Bronchial epithelial cell (primary cell): ENCODE results near the gene RXRB. TPM values are rescaled to one million over a fixed set of nuclear protein-coding genes. Genes with fewer than 3 reads are reported as not detected.

Experiments
- DNase-seq: peaks from one replicate; pipeline ENCODE4 v3.0.0-alpha.2; 2010; ENCODE audit warnings: low read depth
- FAIRE-seq: peaks from 2 replicates; lab custom pipeline; 2011; peaks lifted over from hg19 to GRCh38; lab: Jason Lieb, UNC
- H3K27me3 ChIP-seq: 2 replicates; pipeline ENCODE4 v1.5.1; 2011; ENCODE audit warnings: low read length; ENCODE audit not compliant: control insufficient read depth, insufficient read depth
- H3K36me3 ChIP-seq: 2 replicates; pipeline ENCODE4 v1.5.1; 2011; ENCODE audit warnings: low read length; ENCODE audit not compliant: control insufficient read depth, insufficient read depth
- H3K4me3 ChIP-seq: 2 replicates; pipeline ENCODE4 v1.5.1; 2011; ENCODE audit warnings: mild to moderate bottlenecking, low read depth, low read length, control low read depth
- total RNA-seq: library from RNA; depleted of rRNA; stranded (reverse); fragments of >200 nt; gene quantifications from 2 replicates; pipeline ENCODE4 v1.2.1, GENCODE V29; 2014
- TF ChIP-seq, protein P1 (sequence below): IDR thresholded peaks from 2 replicates; pipeline ENCODE4 v1.5.1; 2011; ENCODE audit warnings: mild to moderate bottlenecking, moderate library complexity, low read length, control low read depth, inconsistent platforms; ENCODE audit not compliant: insufficient read depth, severe bottlenecking

Gene RXRB
- total RNA-seq, 1 donor from 2014 or later = 15.3 TPM

DNA sequence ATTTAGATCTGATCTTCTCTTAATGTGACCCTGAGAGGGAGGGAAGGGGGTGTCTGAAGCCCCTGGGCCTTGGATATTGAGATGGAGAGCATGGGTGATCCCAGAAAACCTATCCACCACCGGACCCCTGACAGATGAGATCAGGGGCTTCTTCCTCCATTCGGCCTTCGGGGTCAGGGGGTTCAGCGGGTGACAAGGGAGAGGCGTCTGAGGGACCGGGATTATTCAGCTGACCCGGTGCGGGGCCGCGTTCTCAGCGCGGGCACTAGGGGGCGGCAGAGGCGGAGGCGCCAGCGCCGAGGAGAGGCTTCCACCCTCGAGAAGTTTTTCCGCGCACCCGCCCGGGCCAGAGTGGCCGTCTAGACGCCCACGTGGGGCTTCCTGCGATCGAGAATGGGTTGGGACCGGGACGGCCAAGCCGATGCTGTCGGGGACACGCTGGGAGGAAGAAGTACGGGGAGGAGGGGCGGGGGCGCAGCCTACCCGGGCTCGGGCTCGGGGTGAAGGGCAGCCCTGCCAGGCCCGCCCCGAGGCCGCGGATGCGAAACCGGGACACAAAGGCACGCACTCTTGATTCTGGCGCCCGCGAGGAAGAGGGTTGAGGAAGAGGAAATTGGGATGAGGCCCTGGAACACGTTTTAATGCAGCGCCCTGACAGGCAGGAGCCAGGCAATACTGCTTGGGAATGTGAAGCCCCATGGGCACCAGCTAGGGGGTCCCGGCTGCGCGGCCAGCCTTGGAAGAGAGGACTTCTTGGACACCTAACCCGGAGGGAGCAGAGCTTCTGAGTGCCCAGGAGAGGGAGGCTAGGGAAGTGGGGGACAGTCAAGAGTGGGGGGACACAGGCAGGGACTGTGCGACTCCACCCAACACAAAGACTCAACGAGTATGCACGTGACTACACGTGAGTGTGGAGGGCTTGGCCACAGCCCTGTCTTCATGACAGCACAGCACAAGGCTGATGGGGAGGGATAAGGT, 38.8 kb downstream of the RXRB start:
- no peaks in the 10 kb centered on the region for H3K36me3 ChIP-seq
- TF ChIP-seq, protein P1, sequence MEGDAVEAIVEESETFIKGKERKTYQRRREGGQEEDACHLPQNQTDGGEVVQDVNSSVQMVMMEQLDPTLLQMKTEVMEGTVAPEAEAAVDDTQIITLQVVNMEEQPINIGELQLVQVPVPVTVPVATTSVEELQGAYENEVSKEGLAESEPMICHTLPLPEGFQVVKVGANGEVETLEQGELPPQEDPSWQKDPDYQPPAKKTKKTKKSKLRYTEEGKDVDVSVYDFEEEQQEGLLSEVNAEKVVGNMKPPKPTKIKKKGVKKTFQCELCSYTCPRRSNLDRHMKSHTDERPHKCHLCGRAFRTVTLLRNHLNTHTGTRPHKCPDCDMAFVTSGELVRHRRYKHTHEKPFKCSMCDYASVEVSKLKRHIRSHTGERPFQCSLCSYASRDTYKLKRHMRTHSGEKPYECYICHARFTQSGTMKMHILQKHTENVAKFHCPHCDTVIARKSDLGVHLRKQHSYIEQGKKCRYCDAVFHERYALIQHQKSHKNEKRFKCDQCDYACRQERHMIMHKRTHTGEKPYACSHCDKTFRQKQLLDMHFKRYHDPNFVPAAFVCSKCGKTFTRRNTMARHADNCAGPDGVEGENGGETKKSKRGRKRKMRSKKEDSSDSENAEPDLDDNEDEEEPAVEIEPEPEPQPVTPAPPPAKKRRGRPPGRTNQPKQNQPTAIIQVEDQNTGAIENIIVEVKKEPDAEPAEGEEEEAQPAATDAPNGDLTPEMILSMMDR = peak; percentile 98
- peaks cover 4% of the 10 kb centered on the region for H3K27me3 ChIP-seq
- DNase-seq (peak; percentile 23), FAIRE-seq (peak; percentile 23)
- H3K4me3 ChIP-seq = peak overlapping the region; percentile 41

DNA sequence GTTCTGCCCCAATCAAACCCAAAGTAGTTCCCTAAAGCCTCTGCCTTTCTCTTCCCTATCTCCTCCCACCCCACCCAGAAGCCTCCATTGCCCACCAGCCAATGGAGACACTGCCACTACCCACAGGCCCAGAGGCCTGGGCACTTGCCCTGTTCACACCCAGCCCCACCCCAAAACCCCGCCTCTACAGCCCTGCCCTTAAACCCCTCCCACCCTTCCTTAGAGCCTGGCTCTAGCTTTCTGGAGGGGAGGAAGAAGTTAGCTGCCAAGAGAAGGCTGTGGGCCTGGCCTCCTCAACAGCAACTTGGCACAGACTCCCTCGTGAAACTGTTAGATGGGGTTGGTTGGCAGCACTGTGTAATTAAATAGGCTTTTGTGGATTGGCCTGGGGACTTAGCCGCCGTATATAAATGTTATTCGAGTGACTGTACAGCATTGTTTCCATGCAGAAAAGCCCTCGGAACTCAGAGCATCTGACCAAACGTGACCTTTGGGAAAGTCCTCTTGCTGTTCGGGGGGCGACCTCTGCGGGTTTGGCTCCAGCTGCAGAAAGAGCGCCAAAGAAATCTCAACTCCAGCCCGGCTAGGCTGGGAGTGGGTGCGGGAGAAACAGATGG, 39.6 kb downstream of the RXRB start:
- H3K4me3 ChIP-seq = no peak overlapping the region
- TF ChIP-seq, protein P1 = no peak
- DNase-seq (peak; percentile 27), FAIRE-seq (peak; percentile 77)
- peaks cover 4% of the 10 kb centered on the region for H3K27me3 ChIP-seq
- H3K36me3 ChIP-seq = no peaks in the 10 kb centered on the region

DNA sequence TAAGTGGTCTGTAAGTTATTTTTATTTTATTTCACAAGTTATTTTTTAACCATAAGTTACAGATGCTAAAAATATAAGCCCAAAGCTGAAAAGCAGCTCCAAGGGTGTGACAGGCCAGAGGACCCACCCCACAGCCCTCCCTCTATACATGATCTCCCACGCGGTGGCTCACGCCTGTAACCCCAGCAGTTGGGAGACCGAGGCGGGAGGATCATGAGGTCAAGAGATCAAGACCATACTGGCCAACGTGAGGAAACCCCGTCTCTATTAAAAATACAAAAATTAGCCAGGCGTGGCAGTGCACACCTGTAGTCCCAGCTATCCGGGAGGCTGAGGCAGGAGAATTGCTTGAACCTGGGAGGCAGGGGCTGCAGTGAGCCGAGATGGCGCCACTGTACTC, 40.4 kb downstream of the RXRB start:
- Histone ChIP-seq H3K27me3 (peaks cover 4% of the 10 kb centered on the region), H3K4me3 (no peak overlapping the region), H3K36me3 (no peaks in the 10 kb centered on the region)
- DNase-seq (no peak), FAIRE-seq (no peak)
- TF ChIP-seq, protein P1 = no peak

DNA sequence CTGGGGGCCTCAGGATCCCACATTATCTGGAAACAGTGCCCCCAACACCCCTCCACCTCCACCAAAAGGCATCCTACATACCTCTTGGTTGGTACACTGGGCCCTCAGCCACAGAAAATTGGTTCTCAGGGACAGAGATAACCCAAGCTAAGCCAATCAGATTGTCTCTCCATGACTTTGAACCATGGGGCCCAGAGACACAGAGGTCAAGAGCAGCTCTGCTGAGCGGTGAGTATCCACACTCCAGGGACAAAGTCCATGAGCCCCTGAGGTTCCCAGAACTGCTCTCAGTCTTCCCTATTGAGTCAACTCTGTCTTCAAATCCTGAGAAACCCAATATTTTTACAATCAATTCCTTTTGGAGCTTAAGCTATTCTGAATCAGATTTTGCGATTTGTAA, 43.5 kb downstream of the RXRB start:
- DNase-seq = no peak
- Histone ChIP-seq H3K4me3 (no peak overlapping the region), H3K36me3 (no peaks in the 10 kb centered on the region), H3K27me3 (no peaks in the 10 kb centered on the region)
- TF ChIP-seq, protein P1 = no peak
- no peak for FAIRE-seq

DNA sequence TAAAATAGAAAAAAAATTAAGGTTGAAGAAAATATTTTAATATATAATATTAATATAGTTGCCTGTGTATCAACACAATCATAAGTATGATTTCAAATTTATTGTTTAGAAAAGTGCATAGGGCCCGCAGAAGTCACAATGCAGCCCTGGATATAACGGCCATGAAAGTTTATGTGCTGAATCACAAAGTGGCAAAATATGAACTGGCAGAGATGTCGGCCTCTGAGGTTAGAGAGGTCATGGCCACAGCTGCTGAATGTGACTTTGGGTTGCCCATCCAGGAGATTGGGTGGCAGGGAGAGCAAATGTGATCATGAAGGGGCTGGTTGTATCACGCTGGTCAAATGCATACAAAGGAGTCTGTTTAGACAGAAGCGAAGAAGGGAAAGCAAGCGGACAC, 43.9 kb downstream of the RXRB start:
- TF ChIP-seq, protein P1 = no peak
- Histone ChIP-seq H3K27me3 (no peaks in the 10 kb centered on the region), H3K4me3 (no peak overlapping the region), H3K36me3 (no peaks in the 10 kb centered on the region)
- no peak for FAIRE-seq
- no peak for DNase-seq
